HG03439 (cell line): ENCODE measurements around the gene CTNNBL1.
A peak's percentile ranks its signal among the peaks of the same experiment; 100 is the strongest.
"Not testable (repeated sequence)": the region's sequence is repeated elsewhere in the genome, so short reads cannot be mapped to it uniquely, and the experiment has no call there.

Experiments
- ATAC-seq: cut with Tn5 transposase; IDR thresholded peaks from one replicate; pipeline ENCODE4 v1.9.1; 2021; ENCODE audit warnings: mild to moderate bottlenecking, moderate library complexity; ENCODE audit not compliant: unreplicated experiment

Gene CTNNBL1

DNA sequence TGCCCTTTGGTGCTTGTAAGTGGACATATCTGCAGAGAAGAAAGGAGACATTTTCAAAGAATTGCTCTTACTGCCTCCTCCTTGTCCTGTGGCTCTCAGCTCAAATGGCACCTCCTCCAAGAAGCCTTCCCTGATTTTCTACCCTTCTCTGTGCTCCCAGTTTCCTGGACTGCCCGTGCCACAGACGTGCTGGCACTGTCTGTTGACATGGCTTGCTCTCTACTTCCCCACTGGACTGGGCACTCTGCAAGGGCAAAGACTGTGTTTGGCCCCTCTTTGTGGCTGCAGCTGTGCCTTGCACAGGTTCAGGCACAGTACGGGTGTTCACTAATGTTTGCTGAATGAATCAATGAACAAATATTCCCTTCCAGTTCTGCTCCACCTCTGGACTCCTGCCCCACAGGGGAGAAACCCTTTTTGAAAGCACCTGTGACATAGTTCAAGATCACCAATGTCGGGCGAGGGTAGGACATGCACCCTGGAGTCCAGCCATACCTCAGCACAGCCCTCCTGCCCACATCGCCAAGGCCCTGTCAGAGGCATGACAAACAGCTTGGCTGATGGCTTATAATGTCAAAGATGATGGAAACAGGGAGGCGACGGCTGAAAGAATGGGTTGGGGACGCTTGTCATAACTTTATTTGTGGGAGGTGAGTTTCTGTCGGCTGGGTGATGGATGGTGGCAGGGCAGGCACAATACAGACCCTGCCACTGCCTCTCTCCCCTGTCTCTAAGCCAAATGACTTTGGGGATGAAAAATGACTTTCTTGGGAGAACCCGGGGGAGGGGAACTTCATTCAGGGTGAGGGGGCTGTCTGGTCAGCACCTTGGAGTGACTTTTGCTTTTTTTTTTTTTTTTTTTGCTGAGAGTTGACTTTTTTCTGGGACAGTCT lies 15.6 kb upstream of the CTNNBL1 start:
- ATAC-seq = no peak

DNA sequence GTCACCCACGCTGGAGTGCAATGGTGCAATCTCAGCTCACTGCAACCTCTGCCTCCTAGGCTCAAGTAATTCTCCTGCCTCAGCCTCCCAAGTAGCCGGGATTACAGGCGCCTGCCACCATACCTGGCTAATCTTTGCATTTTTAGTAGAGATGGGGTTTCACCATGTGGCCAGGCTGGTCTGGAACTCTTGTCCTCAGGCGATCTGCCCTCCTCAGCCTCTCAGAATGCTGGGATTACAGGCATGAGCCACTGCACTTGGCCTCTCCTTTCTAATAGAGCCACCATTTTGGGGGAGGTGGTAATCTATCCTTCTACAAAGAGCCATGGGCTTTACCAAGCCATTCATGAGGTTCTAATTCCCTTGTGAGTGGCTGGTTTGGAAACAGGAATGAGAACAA lies 14.1 kb upstream of the CTNNBL1 start:
- ATAC-seq = not testable (repeated sequence)

DNA sequence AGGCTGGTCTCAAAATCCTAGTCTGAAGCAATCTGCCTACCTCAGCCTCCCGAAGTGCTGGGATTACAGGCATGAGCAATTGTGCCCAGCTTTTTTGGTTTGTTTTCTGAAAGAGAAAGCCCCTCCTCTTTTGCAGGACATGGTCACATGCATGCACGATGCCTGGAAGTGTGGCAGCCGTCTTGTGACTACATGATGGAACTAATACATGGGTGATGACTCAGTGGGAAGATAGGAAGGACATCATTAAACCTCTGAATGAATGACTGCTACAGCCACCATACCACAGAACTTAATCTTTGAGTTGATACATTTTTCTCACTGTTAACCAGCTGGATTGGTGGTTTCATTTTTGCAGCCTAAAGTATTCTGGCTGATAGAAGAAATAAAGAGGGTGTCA lies 13.4 kb upstream of the CTNNBL1 start:
- ATAC-seq = no peak

DNA sequence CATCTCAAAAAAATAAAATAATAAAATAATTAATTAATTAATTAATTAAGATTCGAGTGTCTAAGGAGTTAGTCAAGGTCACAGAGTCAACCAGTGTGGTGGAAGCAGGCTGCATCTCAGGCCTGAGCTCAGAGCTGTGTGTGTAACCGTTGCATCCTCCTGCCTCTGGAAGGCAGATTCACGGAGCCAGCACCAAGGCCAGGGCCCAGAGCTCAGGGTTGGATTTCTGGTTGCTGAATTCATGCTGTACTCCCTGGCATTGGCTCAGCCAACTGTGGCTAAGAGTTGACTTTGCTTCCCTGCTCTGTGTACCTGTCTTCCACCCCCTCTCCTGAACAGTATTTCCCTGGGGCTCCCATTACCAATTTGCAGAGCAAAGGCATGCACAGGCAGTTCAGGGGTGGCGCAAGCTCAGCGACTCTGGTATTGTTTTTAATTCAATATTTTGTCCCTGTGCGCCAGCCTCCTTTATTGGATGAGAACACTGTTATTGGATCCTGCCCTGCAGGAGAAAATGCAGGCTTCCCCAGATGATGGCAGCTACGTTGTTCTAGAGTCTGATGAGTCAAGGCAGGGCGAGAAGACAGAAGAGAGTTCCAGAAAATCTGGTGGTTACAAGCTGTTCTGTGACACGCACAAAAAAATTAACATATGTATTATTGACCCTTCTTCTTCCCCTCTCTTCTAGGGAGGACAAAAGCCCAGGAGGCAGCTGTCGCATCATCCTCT lies 12.3 kb upstream of the CTNNBL1 start:
- no peak for ATAC-seq

DNA sequence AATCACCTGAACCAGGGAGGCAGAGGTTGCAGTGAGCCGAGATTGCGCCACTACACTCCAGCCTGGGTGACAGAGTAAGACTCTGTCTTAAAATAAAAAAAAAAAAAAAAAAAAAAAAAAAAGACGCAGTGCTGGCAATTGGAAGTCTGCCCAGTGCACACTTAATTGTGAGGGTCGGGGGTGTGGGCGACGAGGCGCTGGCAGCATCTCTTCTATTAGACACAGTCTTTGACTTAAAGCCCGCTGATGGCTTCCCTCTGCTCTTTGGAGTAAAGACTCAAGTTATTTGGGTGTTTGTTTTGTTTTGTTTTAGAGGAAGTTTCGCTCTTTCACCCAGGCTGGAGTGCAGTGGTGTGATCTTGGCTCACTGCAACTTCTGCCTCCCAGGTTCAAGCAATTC lies 10.7 kb upstream of the CTNNBL1 start:
- not testable (repeated sequence) for ATAC-seq

DNA sequence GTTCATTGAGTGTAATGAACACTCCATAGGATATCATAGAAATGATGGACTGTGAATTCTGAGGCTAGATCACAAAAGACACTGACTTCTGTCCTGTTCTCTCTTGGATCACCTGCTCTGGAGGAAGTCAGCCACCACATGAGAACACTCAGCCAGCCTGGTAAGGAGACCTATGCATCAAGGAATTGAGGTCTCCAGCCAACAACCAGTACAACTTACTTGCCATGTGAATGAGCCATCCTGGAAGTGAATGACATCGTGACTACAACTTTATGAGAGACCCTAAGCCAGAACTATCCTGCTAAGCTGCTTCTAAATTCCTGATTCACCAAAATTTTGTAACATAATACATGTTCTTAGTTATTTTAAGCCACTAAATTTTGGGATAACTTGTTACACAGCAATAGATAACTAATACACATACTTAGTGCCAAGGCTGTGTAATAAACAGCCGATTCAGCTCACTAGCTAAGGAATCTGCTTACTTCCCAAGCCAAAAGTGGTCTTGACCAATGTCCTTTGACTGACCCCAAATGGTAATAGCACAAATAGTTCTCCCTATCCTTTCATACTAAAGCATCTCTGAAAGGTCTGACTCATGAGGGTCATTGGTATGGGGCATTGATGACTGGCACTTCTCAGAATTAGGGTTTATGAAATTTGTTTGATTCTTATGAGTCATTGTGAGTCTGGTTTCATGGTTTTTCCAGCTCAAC lies 6.9 kb upstream of the CTNNBL1 start:
- ATAC-seq = no peak

DNA sequence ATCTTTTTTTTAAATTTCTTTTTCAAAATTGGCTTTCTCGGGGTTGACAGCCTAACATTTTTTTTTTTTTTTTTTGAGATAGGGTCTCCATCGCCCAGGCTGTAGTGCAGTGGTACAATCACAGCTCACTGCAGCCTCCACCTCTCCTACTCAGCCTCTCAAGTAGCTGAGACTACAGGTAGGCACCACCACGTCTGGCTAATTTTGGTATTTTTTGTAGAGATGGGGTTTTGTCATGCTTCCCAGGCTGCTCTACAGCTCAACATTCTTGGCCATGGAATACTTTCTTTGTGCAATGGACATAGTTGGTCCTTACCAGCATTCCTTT lies 6.4 kb upstream of the CTNNBL1 start:
- no peak for ATAC-seq

DNA sequence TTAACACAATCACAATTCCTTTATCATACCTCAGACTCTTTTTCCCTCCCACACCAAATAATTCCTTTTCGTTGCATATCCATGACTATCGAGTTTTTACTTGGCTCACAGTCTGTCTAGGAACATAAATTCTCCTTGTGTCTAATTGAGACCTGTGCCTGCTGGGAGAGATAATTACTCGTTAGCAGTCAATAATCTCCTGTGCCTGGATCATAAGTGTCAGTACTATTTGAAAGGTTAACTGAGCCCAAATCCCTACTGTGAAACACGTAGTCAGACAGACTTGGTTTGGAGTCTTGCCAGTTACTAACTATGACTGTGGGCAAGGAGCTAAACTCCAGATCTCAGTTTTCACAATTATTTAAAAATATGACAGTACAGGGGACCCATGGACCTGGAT lies 5.7 kb upstream of the CTNNBL1 start:
- ATAC-seq = no peak

DNA sequence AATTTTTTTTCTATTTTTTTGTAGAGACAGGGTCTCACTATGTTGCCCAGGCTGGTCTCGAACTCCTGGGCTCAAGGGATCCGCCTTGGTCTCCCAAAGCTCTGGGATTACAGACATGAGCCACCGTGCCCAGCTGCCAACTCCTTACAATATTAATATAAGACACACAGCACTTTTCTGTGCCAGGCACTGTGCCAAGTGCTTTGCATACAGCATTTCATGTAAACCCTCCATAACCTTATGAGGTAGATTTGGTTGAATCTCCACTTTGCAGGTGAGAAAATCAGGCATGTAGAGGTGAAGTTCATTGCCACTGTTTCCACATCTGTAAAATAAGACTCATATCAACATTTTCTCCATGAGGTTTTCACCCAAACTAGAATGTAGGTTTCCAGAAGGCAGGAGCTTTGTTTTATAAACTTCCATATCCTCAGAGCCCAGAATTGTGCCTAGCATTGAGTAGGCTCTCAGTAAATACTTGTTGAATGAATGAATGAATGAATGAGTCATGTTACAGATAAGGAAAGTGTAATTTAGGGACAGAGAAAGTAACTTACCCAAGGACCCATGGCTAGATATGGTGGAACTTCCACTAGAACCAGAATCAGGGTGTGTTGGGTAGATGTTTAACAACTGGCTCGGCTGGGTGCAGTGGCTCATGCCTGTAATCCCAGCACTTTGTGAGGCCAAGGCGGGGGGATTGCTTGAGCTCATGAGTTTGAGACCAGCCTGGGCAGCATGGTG lies 3.0 kb upstream of the CTNNBL1 start:
- ATAC-seq = no peak

DNA sequence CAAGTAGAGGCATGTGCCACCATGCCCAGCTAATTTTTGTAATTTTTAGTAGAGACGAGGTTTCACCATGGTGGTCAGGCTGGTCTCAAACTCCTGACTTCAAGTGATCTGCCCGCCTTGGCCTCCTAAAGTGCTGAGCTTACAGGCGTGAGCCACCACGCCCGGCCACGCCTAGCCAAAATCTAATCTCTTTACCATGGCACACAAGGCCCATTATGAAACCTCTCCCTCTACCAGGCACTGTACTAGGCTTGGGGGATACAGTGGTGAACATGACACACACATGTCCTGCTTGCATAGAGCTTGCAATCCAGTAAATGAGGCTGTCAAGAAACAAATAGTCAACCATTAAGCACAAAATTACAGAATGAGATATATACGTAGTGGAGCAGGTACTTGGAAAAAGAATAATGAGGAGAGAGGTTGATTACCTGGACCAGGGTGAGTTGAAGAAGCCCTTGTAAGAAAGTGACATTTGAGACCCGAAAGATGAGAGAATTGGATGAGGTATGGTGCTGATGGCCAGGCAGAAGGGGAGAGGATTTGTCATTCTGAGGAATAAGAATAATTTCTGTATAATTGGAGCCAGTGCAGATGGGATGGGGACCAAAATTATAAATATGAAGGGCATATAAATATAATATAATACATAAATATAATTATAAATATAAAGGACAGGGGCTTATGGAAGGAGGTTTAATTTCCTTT lies 1.2 kb upstream of the CTNNBL1 start:
- ATAC-seq = no peak

DNA sequence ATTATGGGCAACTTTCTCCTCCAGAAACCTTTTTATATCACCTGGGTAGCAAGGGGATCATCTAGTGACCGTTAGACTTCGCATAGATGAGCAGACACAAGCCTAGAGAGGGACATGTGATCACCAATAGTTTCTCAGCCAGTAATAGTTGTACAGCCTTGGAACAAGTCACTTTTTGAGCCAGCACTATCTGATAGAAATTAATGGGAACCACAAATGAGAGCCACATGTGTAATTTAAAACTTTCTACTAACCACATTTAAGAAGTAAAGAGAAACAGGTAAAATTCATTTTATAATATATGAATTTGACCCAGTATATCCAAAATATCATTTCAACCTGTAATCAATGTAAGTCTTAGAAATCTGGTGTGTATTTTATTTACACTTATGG lies 592 bp upstream of the CTNNBL1 start:
- no peak for ATAC-seq

DNA sequence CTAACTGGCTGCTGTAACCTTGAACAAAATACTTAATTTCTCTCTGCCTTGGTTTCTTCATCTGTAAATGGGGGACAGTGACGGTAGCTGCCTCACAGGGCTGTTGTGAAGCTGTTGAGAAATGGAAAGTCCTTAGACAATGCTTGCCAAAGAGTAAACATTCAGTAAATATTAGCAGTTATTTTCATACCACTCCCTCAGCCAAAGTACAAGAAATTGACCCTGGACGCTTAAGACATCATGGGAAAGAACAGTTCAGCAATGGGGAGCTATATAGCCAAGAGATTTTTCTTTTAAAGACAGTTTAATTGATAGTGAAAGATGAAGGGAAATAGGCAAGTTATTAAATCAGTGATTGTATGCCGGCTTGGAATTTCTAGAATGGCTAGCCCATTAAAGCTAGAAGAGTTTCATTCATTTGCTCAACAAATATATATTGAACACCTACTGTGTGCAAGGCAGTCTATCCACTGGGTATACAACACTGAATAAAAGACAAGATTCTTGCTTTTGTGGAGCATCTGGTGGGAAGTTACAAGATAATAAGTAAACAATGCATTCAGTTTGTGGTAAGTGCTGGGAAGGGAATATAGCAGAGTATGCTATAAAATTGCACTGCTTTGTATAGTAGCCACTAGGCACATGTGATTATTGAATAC lies 2.0 kb downstream of the CTNNBL1 start:
- no peak for ATAC-seq

DNA sequence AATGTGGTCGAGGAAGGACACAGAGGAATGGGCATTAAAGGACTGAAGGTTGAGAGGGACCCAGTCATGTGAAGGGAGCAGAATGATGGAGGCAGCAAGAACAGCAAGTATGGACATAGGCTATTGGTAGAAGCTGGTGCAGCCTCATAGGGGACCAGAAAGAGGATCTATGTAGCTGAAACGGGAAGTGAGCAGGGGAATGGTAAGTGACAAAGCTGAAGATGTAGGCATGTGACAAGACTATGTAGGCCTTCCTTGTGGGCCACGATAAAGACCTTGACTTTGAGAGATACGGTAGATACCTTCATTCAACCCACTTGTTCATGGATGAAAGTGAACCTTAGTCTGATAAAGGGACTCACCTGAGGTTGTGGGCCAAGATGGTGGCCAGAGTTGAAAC lies 3.5 kb downstream of the CTNNBL1 start:
- peak; percentile 41 for ATAC-seq

DNA sequence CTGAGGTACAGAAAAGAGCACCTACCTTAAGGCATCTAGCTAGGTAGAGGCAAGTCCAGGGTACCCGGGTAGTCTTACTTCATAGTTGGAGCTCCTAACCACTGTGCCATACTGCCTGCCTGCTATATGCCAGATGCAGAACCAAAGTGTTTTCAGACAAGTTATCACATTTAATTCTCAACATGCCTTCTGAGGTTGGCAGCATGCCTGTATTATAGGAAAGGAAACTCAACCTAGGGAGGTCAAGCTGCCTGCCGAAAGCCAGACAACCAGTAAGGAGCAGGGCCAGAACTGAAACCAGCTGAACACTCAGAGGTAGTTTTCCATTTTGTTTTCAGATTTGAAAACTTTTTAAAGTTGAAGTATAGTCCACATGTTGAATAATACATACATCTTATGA lies 5.4 kb downstream of the CTNNBL1 start:
- no peak for ATAC-seq

DNA sequence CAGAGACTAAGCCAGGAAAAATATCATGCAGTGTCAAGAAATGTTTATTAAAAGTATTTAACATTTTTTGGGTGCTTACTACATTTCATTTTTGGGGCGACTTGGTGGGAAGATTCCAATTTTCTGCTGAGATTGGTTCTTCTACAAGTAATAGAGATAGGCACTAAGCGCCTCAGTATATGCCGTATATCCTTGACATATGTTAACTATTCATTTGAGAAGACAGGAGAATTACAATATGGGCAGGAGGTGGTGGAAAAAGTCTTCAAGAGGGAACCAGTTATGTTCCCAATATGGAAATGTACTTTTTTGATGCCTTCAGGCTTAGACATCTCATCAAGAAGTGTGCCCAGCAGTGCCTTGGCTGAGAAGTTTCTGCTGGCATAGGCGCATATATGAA lies 6.5 kb downstream of the CTNNBL1 start:
- no peak for ATAC-seq

DNA sequence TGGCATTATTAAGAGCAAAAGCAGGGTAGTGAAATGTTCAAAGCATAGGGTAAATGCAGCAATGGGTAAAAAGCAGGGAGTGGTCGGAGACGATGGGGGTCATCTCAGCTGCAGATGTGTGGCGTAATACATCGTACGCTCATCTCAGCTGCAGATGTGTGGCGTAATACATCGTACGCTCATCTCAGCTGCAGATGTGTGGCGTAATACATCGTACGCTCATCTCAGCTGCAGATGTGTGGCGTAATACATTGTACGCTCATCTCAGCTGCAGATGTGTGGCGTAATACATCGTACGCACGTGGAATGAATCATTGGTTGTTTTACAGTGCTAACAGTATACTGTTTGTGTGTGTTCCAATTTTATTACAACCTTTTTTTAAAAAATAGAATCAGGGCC lies 7.8 kb downstream of the CTNNBL1 start:
- not testable (repeated sequence) for ATAC-seq

DNA sequence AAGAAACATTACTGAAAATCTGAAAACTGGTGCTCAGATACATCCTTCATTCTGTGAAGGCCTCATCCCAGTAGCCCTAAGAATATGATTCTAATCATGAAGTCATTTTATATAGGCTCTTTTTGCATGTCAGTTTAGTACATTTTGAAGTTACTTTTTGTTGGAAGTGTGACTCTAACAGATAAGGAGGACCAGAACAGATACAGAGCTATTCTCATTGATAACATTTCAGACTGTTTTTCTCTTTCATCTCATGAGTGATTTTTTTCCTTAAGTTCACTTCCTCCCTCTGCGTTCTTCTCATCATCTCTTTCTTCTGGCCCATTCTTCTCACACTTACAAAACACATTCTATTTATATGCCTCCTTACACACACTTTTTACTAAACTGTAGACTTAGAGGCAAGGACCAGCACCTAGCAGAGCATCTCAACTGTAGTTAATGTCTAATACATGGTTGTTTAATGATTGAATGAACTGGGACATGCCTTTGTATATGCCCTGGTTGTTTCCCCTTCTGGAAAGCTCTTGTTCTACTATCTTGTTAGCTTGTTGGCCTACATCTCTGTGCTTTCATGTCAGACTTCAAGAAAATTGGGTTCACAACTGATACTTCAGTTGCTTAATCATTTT lies 8.7 kb downstream of the CTNNBL1 start:
- ATAC-seq = no peak

DNA sequence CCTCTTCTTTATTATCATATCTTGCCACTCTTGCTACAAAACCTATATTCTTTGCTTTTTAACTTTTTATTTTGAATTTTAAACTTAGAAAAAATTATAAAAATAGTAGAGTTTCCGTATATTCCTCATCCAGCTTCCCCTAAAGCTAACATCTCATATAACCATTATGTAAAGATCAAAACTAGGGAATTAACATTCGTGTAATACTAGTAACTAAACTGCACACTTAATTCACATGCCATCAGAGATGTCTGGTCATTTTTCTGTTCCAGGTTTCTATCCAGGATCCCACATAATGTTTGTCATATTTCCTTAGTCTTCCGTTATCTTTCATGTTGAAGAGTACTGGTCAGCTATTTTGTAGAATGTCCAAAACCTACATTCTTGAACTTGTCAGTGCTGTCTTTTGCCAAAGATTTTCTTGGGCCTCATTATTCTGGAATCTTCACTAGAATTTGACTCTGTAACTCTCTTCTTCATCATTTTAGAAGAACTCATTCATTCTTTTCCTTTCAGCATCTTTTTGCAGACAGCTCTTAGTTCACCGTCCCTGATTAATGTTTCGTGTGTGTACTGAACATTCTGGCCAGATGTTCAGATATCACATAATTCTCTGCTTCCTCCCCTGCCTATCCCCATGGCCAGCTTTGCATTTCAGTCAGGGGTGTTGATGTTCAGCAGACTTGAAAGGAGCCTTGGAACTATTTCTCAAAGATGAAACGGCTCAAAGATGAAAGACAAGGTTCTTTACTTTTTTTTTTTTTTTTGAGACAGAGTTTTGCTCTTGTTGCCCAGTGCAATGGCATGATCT lies 9.4 kb downstream of the CTNNBL1 start:
- ATAC-seq = no peak

DNA sequence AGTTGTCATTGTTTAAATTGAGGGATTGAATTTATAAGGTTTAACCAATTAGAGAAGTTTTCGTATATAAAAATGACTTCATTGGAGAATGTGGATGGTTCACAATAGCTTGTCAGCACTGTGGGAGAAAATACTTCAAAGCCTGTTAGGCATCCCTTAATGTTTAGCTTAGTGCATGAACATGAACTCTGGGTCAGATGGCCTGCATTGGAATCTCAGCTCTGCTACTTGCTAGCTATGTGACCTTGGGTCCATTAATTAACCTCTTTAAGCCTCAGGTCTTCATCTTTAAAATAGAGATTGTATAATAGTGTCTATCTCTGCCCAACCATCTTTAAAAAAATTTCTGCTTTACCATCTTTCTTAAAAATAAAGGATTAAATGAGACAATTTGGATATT lies 11.1 kb downstream of the CTNNBL1 start:
- ATAC-seq = no peak
